Tibial artery (tissue), 4 donors: Measurements from ENCODE around the gene ZBP1.

ENCODE experiments used
- DNase-seq, 2 donors: peaks; one replicate each; pipeline ENCODE4 v3.0.0-alpha.2; 2019
- H3K27ac ChIP-seq, 2 donors: fragments of 200-600 bp; sonication (generic) in 1 of 2; 1 replicate in 1 of 2; 2 replicates in 1 of 2; pipeline ENCODE4 v1.5.1; 2018 to 2019; ENCODE audit warnings: mild to moderate bottlenecking in 1 of 2
- H3K27me3 ChIP-seq, 2 donors: fragments of 200-600 bp; sonication (generic) in 1 of 2; one replicate each; pipeline versions ENCODE4 v1.5.1 to v1.6.0; 2016 to 2019
- H3K36me3 ChIP-seq, 3 donors: fragments of 200-600 bp; sonication (generic) in 2 of 3; one replicate each; pipeline ENCODE4 v1.5.1; 2016 to 2019; ENCODE audit warnings: mild to moderate bottlenecking in 2 of 3
- H3K4me1 ChIP-seq, 4 donors: fragments of 200-600 bp; sonication (generic) in 2 of 4; 1 replicate in 3 of 4; 2 replicates in 1 of 4; pipeline ENCODE4 v1.5.1; 2016 to 2019
- H3K4me3 ChIP-seq, 2 donors: fragments of 200-600 bp; sonication (generic) in 1 of 2; 1 replicate in 1 of 2; 2 replicates in 1 of 2; pipeline ENCODE4 v1.5.1; 2018 to 2019; ENCODE audit warnings: mild to moderate bottlenecking in 2 of 2
- H3K9me3 ChIP-seq, 3 donors: fragments of 200-600 bp; sonication (generic) in 1 of 3; one replicate each; pipeline ENCODE4 v1.5.1; 2016 to 2019
- CTCF ChIP-seq, 2 experiments: fragments of 200-600 bp in 1 of 2; fragments of 450-650 bp in 1 of 2; IDR thresholded peaks; one replicate each; pipeline ENCODE4 v1.5.1; 2017 to 2019; ENCODE audit warnings: antibody characterized with exemption in 2 of 2, mild to moderate bottlenecking in 1 of 2, moderate library complexity in 1 of 2
- intact Hi-C: fragments of 100-400 bp; cut with DNase I; formaldehyde crosslinking; loops from one replicate; pipeline ENCODE4 v1.15.0; 2023; ENCODE audit warnings: low total_unique reads

Gene ZBP1

GRCh38 chr20:57590485-57591288 is 29.5 kb downstream of the ZBP1 start:
- peaks cover 0 to 27% (median 3%) of the 10 kb centered on the region in 4 donors for H3K4me1 ChIP-seq
- no peak for DNase-seq
- H3K27me3 ChIP-seq, result no peaks in the 10 kb centered on the region
- no peak overlapping the region for H3K4me3 ChIP-seq
- no peak for TF ChIP-seq CTCF (IDR thresholded peaks at IDR 0.05)
- intact Hi-C loops, result loop anchor here (5.0 kb wide), 1 partner anchor 213 kb away; no protein-coding TSS in a partner anchor
- no peak overlapping the region for H3K27ac ChIP-seq
- H3K9me3 ChIP-seq, result peaks cover 0 to 10% (median 0%) of the 10 kb centered on the region in 3 donors
- no peaks in the 10 kb centered on the region for H3K36me3 ChIP-seq

DNA sequence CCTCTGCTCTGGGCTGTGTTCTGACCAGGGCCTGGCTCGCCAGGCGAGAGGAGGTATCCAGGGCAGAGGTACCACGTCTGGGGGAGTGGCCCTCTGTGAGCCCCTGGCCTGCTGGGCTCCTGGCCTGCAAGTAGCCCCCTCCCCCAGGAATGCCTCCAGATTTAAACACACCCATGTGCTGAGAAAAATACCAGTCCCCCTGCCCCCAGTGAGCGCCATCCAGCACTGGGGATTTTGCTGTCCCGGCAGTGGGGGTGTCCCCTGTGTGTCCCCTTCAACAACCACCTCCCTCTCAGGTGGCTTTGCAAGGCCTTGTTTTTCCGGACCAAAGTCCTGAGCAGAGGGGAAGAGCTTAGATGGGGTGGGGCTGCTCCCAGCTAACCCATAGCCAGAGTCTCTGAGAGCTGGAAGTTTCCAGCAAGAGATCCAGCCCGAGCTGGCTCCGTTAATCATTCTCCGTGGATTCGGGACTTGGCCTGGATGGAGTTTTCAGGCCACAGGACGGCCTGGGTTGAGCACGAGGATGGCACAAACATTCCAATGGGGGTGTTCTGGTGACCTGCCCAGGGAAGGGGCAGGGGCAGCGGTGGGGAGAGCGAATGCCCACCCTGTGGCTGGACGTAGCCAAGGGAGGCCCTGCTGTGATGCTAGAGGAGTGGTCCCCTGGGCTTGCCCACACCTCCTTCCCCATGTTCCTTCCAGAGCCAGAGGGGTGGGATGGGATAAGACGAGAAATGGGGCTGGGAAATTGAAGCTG is 30.3 kb downstream of the ZBP1 start:
- Histone ChIP-seq H3K4me3 (no peak overlapping the region), H3K27me3 (no peaks in the 10 kb centered on the region), H3K27ac (no peak overlapping the region), H3K36me3 (no peaks in the 10 kb centered on the region), H3K4me1 (peaks cover 0 to 35% (median 3%) of the 10 kb centered on the region in 4 donors), H3K9me3 (peaks cover 0 to 10% (median 0%) of the 10 kb centered on the region in 3 donors)
- TF ChIP-seq CTCF (IDR thresholded peaks at IDR 0.05), result no peak
- no peak for DNase-seq
- intact Hi-C loops, result loop anchor here (5.0 to 10.0 kb wide), 2 partner anchors 213 to 555 kb away; no protein-coding TSS in a partner anchor

GRCh38 chr20:57589123-57589727 is 31.0 kb downstream of the ZBP1 start:
- H3K9me3 ChIP-seq, result peaks cover 0 to 10% (median 0%) of the 10 kb centered on the region in 3 donors
- no peak overlapping the region for H3K27ac ChIP-seq
- no peaks in the 10 kb centered on the region for H3K27me3 ChIP-seq
- no peak overlapping the region for H3K4me3 ChIP-seq
- DNase-seq, result no peak
- H3K4me1 ChIP-seq, result peaks cover 0 to 39% (median 3%) of the 10 kb centered on the region in 4 donors
- intact Hi-C loops, result loop anchor here (10.0 kb wide), 1 partner anchor 556 kb away; no protein-coding TSS in a partner anchor
- H3K36me3 ChIP-seq, result no peaks in the 10 kb centered on the region
- no peak for TF ChIP-seq CTCF (IDR thresholded peaks at IDR 0.05)

DNA sequence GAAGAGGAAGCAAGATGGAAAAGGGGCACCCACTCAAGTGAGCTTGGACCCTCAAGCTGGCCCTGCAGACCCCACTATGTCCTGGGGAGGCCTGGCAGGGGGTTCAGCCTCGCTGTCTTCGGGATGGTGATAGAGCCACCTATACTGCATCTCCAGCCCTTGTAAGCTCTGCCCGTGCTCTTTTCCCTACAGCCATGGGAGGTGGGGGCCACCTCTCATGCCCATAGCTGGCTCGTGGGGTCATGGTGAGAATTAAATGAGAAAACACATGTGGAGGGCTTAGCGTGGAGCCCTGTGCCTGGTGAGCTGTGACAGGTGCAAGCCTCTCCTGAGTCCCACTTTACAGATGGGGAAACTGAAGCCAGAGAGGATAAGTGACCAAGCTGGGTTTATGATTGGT is 31.6 kb downstream of the ZBP1 start:
- H3K36me3 ChIP-seq, result no peaks in the 10 kb centered on the region
- DNase-seq, result no peak
- H3K9me3 ChIP-seq, result peaks cover 0 to 10% (median 0%) of the 10 kb centered on the region in 3 donors
- no peak for TF ChIP-seq CTCF (IDR thresholded peaks at IDR 0.05)
- no peaks in the 10 kb centered on the region for H3K27me3 ChIP-seq
- no peak overlapping the region for H3K4me3 ChIP-seq
- intact Hi-C loops, result loop anchor here (10.0 kb wide), 1 partner anchor 556 kb away; no protein-coding TSS in a partner anchor
- no peak overlapping the region for H3K27ac ChIP-seq
- H3K4me1 ChIP-seq, result peaks cover 0 to 39% (median 3%) of the 10 kb centered on the region in 4 donors

DNA sequence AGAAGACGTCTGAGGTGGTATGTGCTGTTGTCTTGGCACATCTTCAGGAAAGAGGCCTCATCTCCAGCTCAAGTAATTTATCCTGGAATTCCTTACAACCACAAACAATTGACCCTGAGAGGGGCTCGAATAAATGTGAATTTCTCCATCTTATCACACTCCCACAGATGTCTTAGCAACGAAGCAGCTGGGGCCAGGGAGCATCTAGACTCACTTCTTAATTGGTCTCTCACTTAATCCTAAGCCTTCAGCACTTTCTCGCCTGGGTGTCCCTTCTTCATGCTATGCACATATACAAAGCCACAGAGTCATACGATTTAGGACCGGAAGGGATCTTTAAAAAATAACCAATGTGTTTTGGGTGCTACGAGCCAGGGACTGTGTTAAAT is 32.2 kb downstream of the ZBP1 start:
- peaks cover 0 to 40% (median 8%) of the 10 kb centered on the region in 4 donors for H3K4me1 ChIP-seq
- no peak for DNase-seq
- peaks cover 0 to 10% (median 0%) of the 10 kb centered on the region in 3 donors for H3K9me3 ChIP-seq
- H3K27ac ChIP-seq, result no peak overlapping the region
- H3K27me3 ChIP-seq, result no peaks in the 10 kb centered on the region
- no peak for TF ChIP-seq CTCF (IDR thresholded peaks at IDR 0.05)
- H3K36me3 ChIP-seq, result no peaks in the 10 kb centered on the region
- intact Hi-C loops, result loop anchor here (10.0 kb wide), 1 partner anchor 557 kb away; no protein-coding TSS in a partner anchor
- no peak overlapping the region for H3K4me3 ChIP-seq
